Adipose tissue (tissue), 3 donors: ENCODE measurements around the gene FAM241B. TPM values are rescaled to one million over a fixed set of nuclear protein-coding genes. Genes with fewer than 3 reads are reported as not detected.

Experiments used
- H3K27ac ChIP-seq: one replicate; pipeline ENCODE4 v1.5.1; 2013; ENCODE audit warnings: low read depth, low read length
- WGBS, 3 donors: extraction: QIAGEN DNeasy Blood & Tissue Kit; methylation state at CpG; one replicate each; pipeline ENCODE4 v1.1.7; 2013; 5-methylcytosine and 5-hydroxymethylcytosine counted together
- polyA plus RNA-seq, 3 donors: library from polyadenylated mRNA; stranded (reverse); fragments of 200-250 nt; gene quantifications; one replicate each; pipeline ENCODE4 v1.2.3, GENCODE V29; 2013
- donor health status: healthy with polysubstance abuse.
- donor health status: Bipolar disorder and iron deficiency.
- donor health status: healthy.

The FAM241B gene
- polyA plus RNA-seq, 3 donors, result 1.1 to 4.6 (median 1.2) TPM

GRCh38 chr10:69659241-69660038 lies 29.4 kb downstream of the FAM241B start:
- 65 to 75% (median 68%) methylated on average over 13 of the region's 13 CpGs for WGBS, 3 donors
- H3K27ac ChIP-seq, result no peak overlapping the region

GRCh38 chr10:69660296-69660695 lies 30.2 kb downstream of the FAM241B start:
- H3K27ac ChIP-seq, result no peak overlapping the region
- WGBS, 3 donors, result 65 to 76% (median 74%) methylated on average over 6 of the region's 6 CpGs

GRCh38 chr10:69661414-69662172 lies 31.5 kb downstream of the FAM241B start:
- 54 to 71% (median 62%) methylated on average over 4 of the region's 4 CpGs for WGBS, 3 donors
- H3K27ac ChIP-seq, result no peak overlapping the region

GRCh38 chr10:69662173-69662877 lies 32.3 kb downstream of the FAM241B start:
- no peak overlapping the region for H3K27ac ChIP-seq
- WGBS, 3 donors, result 61 to 67% (median 63%) methylated on average over 11 of the region's 11 CpGs

GRCh38 chr10:69662901-69663300 lies 32.9 kb downstream of the FAM241B start:
- H3K27ac ChIP-seq, result no peak overlapping the region
- WGBS, 3 donors, result 90 to 93% (median 91%) methylated on average over 7 of the region's 7 CpGs

- WGBS, 3 donors, result 81 to 86% (median 83%) methylated on average over 9 of the region's 9 CpGs
- H3K27ac ChIP-seq, result no peak overlapping the region
Measured at GRCh38 chr10:69663369-69663947, 33.4 kb downstream of the FAM241B start.

GRCh38 chr10:69665474-69666320 lies 35.6 kb downstream of the FAM241B start:
- 50 to 77% (median 75%) methylated on average over 17 of the region's 17 CpGs for WGBS, 3 donors
- no peak overlapping the region for H3K27ac ChIP-seq

- no peak overlapping the region for H3K27ac ChIP-seq
- WGBS, 3 donors, result 87 to 95% (median 87%) methylated on average over 4 of the region's 4 CpGs
Measured at GRCh38 chr10:69666756-69667155, 36.7 kb downstream of the FAM241B start.

- 73 to 94% (median 74%) methylated on average over 5 of the region's 5 CpGs for WGBS, 3 donors
- no peak overlapping the region for H3K27ac ChIP-seq
Measured at GRCh38 chr10:69668721-69669120, 38.7 kb downstream of the FAM241B start.

- WGBS, 3 donors, result 78 to 80% (median 78%) methylated on average over 4 of the region's 4 CpGs
Measured at GRCh38 chr10:69669409-69669808, 39.4 kb downstream of the FAM241B start.

GRCh38 chr10:69673521-69673920 lies 43.5 kb downstream of the FAM241B start:
- 87 to 92% (median 91%) methylated on average over 3 of the region's 3 CpGs for WGBS, 3 donors
- H3K27ac ChIP-seq, result no peak overlapping the region

More at GRCh38 chr10:69669409-69669808, 39.4 kb downstream of the FAM241B start:
- no peak overlapping the region for H3K27ac ChIP-seq

- H3K27ac ChIP-seq, result no peak overlapping the region
- WGBS, 3 donors, result 82 to 84% (median 83%) methylated on average over 2 of the region's 2 CpGs
Measured at GRCh38 chr10:69674786-69675185, 44.7 kb downstream of the FAM241B start.

- H3K27ac ChIP-seq, result no peak overlapping the region
- WGBS, 3 donors, result 64 to 84% (median 67%) methylated on average over 4 of the region's 4 CpGs
Measured at GRCh38 chr10:69676301-69676700, 46.3 kb downstream of the FAM241B start.

GRCh38 chr10:69677985-69678654 lies 48.1 kb downstream of the FAM241B start:
- WGBS, 3 donors, result 58 to 73% (median 69%) methylated on average over 20 of the region's 20 CpGs
- no peak overlapping the region for H3K27ac ChIP-seq

GRCh38 chr10:69679736-69680135 lies 49.7 kb downstream of the FAM241B start:
- no peak overlapping the region for H3K27ac ChIP-seq
- WGBS, 3 donors, result 70 to 89% (median 76%) methylated on average over 9 of the region's 9 CpGs

GRCh38 chr10:69680610-69681009 lies 50.6 kb downstream of the FAM241B start:
- WGBS, 3 donors, result 67 to 71% (median 71%) methylated on average over 4 of the region's 4 CpGs
- no peak overlapping the region for H3K27ac ChIP-seq

GRCh38 chr10:69681436-69681835 lies 51.4 kb downstream of the FAM241B start:
- H3K27ac ChIP-seq, result no peak overlapping the region
- 84 to 91% (median 91%) methylated on average over 6 of the region's 6 CpGs for WGBS, 3 donors
